HEK293 (cell line): ENCODE results near the gene NUP153.
A peak's percentile ranks its signal among the peaks of the same experiment; 100 is the strongest.

Source experiments
- GLI2 ChIP-seq: fragments of 450-650 bp; formaldehyde crosslinking; IDR thresholded peaks from 2 replicates; pipeline ENCODE4; 2017; ENCODE audit warnings: missing biosample characterization, missing genetic modification characterization, low read depth, borderline replicate concordance
- GLI4 ChIP-seq: fragments of 450-650 bp; formaldehyde crosslinking; IDR thresholded peaks from 2 replicates; pipeline ENCODE4 v1.5.1; 2016; ENCODE audit warnings: missing biosample characterization, missing genetic modification characterization
- IKZF3 ChIP-seq: fragments of 450-650 bp; IDR thresholded peaks from 2 replicates; pipeline ENCODE4 v1.5.0; 2018; ENCODE audit warnings: missing biosample characterization, mild to moderate bottlenecking, missing genetic modification characterization, moderate library complexity
- OSR2 ChIP-seq: fragments of 450-650 bp; formaldehyde crosslinking; IDR thresholded peaks from 2 replicates; pipeline ENCODE4 v1.5.1; 2016; ENCODE audit warnings: missing biosample characterization, missing genetic modification characterization
- SP3 ChIP-seq: fragments of 450-650 bp; formaldehyde crosslinking; IDR thresholded peaks from 2 replicates; pipeline ENCODE4 v1.5.1; 2016; ENCODE audit warnings: missing biosample characterization, missing genetic modification characterization
- SP7 ChIP-seq: fragments of 450-650 bp; formaldehyde crosslinking; IDR thresholded peaks from 2 replicates; pipeline ENCODE4 v1.5.1; 2016; ENCODE audit warnings: missing biosample characterization, missing genetic modification characterization
- WT1 ChIP-seq: fragments of 450-650 bp; formaldehyde crosslinking; IDR thresholded peaks from 2 replicates; pipeline ENCODE4 v1.5.1; 2016; ENCODE audit warnings: missing biosample characterization, missing genetic modification characterization
- ZBTB1 ChIP-seq: fragments of 450-650 bp; formaldehyde crosslinking; IDR thresholded peaks from 2 replicates; pipeline ENCODE4 v1.5.1; 2016; ENCODE audit warnings: missing biosample characterization, missing genetic modification characterization
- ZBTB10 ChIP-seq: fragments of 450-650 bp; formaldehyde crosslinking; IDR thresholded peaks from 2 replicates; pipeline ENCODE4 v1.5.1; 2016; ENCODE audit warnings: missing biosample characterization, missing genetic modification characterization
- ZFHX2 ChIP-seq: fragments of 450-650 bp; formaldehyde crosslinking; conservative IDR thresholded peaks from 2 replicates; pipeline ENCODE4 v1.5.1; 2016; ENCODE audit warnings: missing biosample characterization, missing genetic modification characterization
- ZFP41 ChIP-seq: fragments of 450-650 bp; formaldehyde crosslinking; IDR thresholded peaks from 2 replicates; pipeline ENCODE4 v1.5.1; 2016; ENCODE audit warnings: missing biosample characterization, missing genetic modification characterization, borderline replicate concordance
- ZNF19 ChIP-seq: fragments of 450-650 bp; formaldehyde crosslinking; IDR thresholded peaks from 2 replicates; pipeline ENCODE4; 2016; ENCODE audit warnings: missing biosample characterization, missing genetic modification characterization, low read depth
- ZNF2 ChIP-seq: fragments of 450-650 bp; formaldehyde crosslinking; IDR thresholded peaks from 2 replicates; pipeline ENCODE4 v1.5.1; 2016; ENCODE audit warnings: missing biosample characterization, missing genetic modification characterization
- ZNF26 ChIP-seq: fragments of 450-650 bp; formaldehyde crosslinking; IDR thresholded peaks from 2 replicates; pipeline ENCODE4 v1.5.1; 2016; ENCODE audit warnings: missing biosample characterization, missing genetic modification characterization
- ZNF280D ChIP-seq: fragments of 450-650 bp; formaldehyde crosslinking; IDR thresholded peaks from 2 replicates; pipeline ENCODE4 v1.5.1; 2016; ENCODE audit warnings: missing biosample characterization, missing genetic modification characterization
- ZNF335 ChIP-seq: fragments of 450-650 bp; formaldehyde crosslinking; conservative IDR thresholded peaks from 2 replicates; pipeline ENCODE4 v1.5.1; 2016; ENCODE audit warnings: missing biosample characterization, missing genetic modification characterization
- ZNF341 ChIP-seq: fragments of 450-650 bp; formaldehyde crosslinking; IDR thresholded peaks from 2 replicates; pipeline ENCODE4; 2016; ENCODE audit warnings: low read depth, missing biosample characterization, missing genetic modification characterization
- ZNF37A ChIP-seq: fragments of 450-650 bp; IDR thresholded peaks from 2 replicates; pipeline ENCODE4 v1.5.1; 2018; ENCODE audit warnings: missing biosample characterization, missing genetic modification characterization
- ZNF398 ChIP-seq: fragments of 450-650 bp; formaldehyde crosslinking; IDR thresholded peaks from 2 replicates; pipeline ENCODE4 v1.5.1; 2017; ENCODE audit warnings: missing biosample characterization, missing genetic modification characterization
- ZNF416 ChIP-seq: fragments of 450-650 bp; formaldehyde crosslinking; IDR thresholded peaks from 2 replicates; pipeline ENCODE4 v1.5.1; 2016; ENCODE audit warnings: missing biosample characterization, missing genetic modification characterization
- ZNF530 ChIP-seq: fragments of 450-650 bp; formaldehyde crosslinking; IDR thresholded peaks from 2 replicates; pipeline ENCODE4 v1.5.1; 2016; ENCODE audit warnings: low read depth, missing biosample characterization, missing genetic modification characterization
- ZNF555 ChIP-seq: fragments of 450-650 bp; formaldehyde crosslinking; conservative IDR thresholded peaks from 2 replicates; pipeline ENCODE4 v1.5.1; 2017; ENCODE audit warnings: missing biosample characterization, mild to moderate bottlenecking, missing genetic modification characterization, inconsistent platforms
- ZNF600 ChIP-seq: fragments of 450-650 bp; formaldehyde crosslinking; IDR thresholded peaks from 2 replicates; pipeline ENCODE4 v1.5.1; 2016; ENCODE audit warnings: missing biosample characterization, missing genetic modification characterization
- ZNF704 ChIP-seq: fragments of 450-650 bp; formaldehyde crosslinking; IDR thresholded peaks from 2 replicates; pipeline ENCODE4 v1.5.1; 2016; ENCODE audit warnings: missing biosample characterization, missing genetic modification characterization
- ZNF768 ChIP-seq: fragments of 450-650 bp; formaldehyde crosslinking; IDR thresholded peaks from 2 replicates; pipeline ENCODE4 v1.5.1; 2018; ENCODE audit warnings: missing biosample characterization, mild to moderate bottlenecking, missing genetic modification characterization
- ZSCAN16 ChIP-seq: fragments of 450-650 bp; formaldehyde crosslinking; IDR thresholded peaks from 2 replicates; pipeline ENCODE4 v1.5.1; 2016; ENCODE audit warnings: missing biosample characterization, missing genetic modification characterization
- ZSCAN5A ChIP-seq: fragments of 450-650 bp; formaldehyde crosslinking; IDR thresholded peaks from 2 replicates; pipeline ENCODE4 v1.5.1; 2016; ENCODE audit warnings: missing biosample characterization, missing genetic modification characterization

NUP153 gene

GRCh38 chr6:17705778-17706579 is 746 bp downstream of the NUP153 start (continued):
- TF ChIP-seq ZSCAN5A (no peak), ZNF530 (no peak), ZNF600 (tag by site-specific recombination) (peak; percentile 63; the same call in 1 of the 2 replicates), SP3 (tag by site-specific recombination) (peak; percentile 89), ZNF555 (no peak), IKZF3 (tag by site-specific recombination) (no peak; the same call in 1 of the 2 replicates), ZNF398 (tag by site-specific recombination) (peak; percentile 94), ZNF704 (tag by site-specific recombination) (peak; percentile 58; the same call in 1 of the 2 replicates), GLI4 (tag by site-specific recombination) (no peak; the same call in 1 of the 2 replicates), SP7 (peak; percentile 60; the same call in 1 of the 2 replicates), ZNF19 (tag by site-specific recombination) (no peak), ZNF335 (tag by site-specific recombination) (peak; percentile 90), ZNF2 (tag by site-specific recombination) (no peak; the same call in none of the 2 replicates), GLI2 (no peak), ZNF37A (no peak), ZFHX2 (tag by site-specific recombination) (peak; percentile 95), ZNF26 (tag by site-specific recombination) (no peak), ZBTB1 (no peak), ZNF341 (tag by site-specific recombination) (peak; percentile 89), ZFP41 (tag by site-specific recombination) (no peak), ZSCAN16 (no peak), ZNF280D (no peak), ZNF416 (tag by site-specific recombination) (no peak), ZNF768 (0 out of 2 replicates have a peak, but pooled peaks have one; percentile 3), OSR2 (tag by site-specific recombination) (no peak), WT1 (tag by site-specific recombination) (peak; percentile 51; the same call in 1 of the 2 replicates), ZBTB10 (tag by site-specific recombination) (peak; percentile 90)
